ENCODE data around the gene CPB2.

- TF ChIP-seq, protein P1, sequence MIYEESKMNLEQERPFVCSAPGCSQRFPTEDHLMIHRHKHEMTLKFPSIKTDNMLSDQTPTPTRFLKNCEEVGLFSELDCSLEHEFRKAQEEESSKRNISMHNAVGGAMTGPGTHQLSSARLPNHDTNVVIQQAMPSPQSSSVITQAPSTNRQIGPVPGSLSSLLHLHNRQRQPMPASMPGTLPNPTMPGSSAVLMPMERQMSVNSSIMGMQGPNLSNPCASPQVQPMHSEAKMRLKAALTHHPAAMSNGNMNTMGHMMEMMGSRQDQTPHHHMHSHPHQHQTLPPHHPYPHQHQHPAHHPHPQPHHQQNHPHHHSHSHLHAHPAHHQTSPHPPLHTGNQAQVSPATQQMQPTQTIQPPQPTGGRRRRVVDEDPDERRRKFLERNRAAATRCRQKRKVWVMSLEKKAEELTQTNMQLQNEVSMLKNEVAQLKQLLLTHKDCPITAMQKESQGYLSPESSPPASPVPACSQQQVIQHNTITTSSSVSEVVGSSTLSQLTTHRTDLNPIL (CRISPR knock-in tag; IDR thresholded peaks at IDR 0.05; ENCODE audit: low read depth): no peak
- TF ChIP-seq ARNTL (CRISPR knock-in tag; IDR thresholded peaks at IDR 0.05; ENCODE audit: borderline replicate concordance, low read depth) (no peak), ZNF8 (CRISPR knock-in tag; IDR thresholded peaks at IDR 0.05) (no peak), PPARA (CRISPR knock-in tag; IDR thresholded peaks at IDR 0.05; ENCODE audit: borderline replicate concordance) (no peak), ZFP30 (CRISPR knock-in tag; IDR thresholded peaks at IDR 0.05) (no peak), TCF4 (CRISPR knock-in tag; IDR thresholded peaks at IDR 0.05; ENCODE audit: borderline replicate concordance) (no peak)
- TF ChIP-seq, protein P2, sequence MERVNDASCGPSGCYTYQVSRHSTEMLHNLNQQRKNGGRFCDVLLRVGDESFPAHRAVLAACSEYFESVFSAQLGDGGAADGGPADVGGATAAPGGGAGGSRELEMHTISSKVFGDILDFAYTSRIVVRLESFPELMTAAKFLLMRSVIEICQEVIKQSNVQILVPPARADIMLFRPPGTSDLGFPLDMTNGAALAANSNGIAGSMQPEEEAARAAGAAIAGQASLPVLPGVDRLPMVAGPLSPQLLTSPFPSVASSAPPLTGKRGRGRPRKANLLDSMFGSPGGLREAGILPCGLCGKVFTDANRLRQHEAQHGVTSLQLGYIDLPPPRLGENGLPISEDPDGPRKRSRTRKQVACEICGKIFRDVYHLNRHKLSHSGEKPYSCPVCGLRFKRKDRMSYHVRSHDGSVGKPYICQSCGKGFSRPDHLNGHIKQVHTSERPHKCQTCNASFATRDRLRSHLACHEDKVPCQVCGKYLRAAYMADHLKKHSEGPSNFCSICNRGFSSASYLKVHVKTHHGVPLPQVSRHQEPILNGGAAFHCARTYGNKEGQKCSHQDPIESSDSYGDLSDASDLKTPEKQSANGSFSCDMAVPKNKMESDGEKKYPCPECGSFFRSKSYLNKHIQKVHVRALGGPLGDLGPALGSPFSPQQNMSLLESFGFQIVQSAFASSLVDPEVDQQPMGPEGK (CRISPR knock-in tag; IDR thresholded peaks at IDR 0.05; ENCODE audit: borderline replicate concordance): no peak
- TF ChIP-seq, protein P3, sequence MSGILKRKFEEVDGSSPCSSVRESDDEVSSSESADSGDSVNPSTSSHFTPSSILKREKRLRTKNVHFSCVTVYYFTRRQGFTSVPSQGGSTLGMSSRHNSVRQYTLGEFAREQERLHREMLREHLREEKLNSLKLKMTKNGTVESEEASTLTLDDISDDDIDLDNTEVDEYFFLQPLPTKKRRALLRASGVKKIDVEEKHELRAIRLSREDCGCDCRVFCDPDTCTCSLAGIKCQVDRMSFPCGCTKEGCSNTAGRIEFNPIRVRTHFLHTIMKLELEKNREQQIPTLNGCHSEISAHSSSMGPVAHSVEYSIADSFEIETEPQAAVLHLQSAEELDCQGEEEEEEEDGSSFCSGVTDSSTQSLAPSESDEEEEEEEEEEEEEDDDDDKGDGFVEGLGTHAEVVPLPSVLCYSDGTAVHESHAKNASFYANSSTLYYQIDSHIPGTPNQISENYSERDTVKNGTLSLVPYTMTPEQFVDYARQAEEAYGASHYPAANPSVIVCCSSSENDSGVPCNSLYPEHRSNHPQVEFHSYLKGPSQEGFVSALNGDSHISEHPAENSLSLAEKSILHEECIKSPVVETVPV (CRISPR knock-in tag; IDR thresholded peaks at IDR 0.05): no peak
Observed at GRCh38 chr13:46062185-46062584, 42.6 kb downstream of the CPB2 start.
